Glutamatergic neuron (in vitro differentiated cells): ENCODE results near the gene MED8. TPM values are rescaled to one million over a fixed set of nuclear protein-coding genes. Genes with fewer than 3 reads are reported as not detected.
"Not testable (repeated sequence)": the region's sequence is repeated elsewhere in the genome, so short reads cannot be mapped to it uniquely, and the experiment has no call there.

Experiments
- DNase-seq: peaks from one replicate; pipeline ENCODE4 v3.0.0; 2022
- H3K27ac Mint-ChIP-seq: one replicate; pipeline ENCODE4 v1.8.0; 2020; ENCODE audit warnings: mild to moderate bottlenecking, mixed read lengths, inconsistent platforms; ENCODE audit not compliant: unreplicated experiment
- H3K27me3 Mint-ChIP-seq: one replicate; pipeline ENCODE4 v1.8.0; 2020; ENCODE audit warnings: mild to moderate bottlenecking, moderate library complexity, mixed read lengths, inconsistent platforms; ENCODE audit not compliant: unreplicated experiment
- H3K36me3 Mint-ChIP-seq: one replicate; pipeline ENCODE4 v1.8.0; 2020; ENCODE audit warnings: mild to moderate bottlenecking, mixed read lengths, inconsistent platforms; ENCODE audit not compliant: unreplicated experiment
- H3K4me1 Mint-ChIP-seq: one replicate; pipeline ENCODE4 v1.8.0; 2020; ENCODE audit warnings: mild to moderate bottlenecking, low read depth, mixed read lengths, inconsistent platforms; ENCODE audit not compliant: unreplicated experiment
- H3K4me3 Mint-ChIP-seq: one replicate; pipeline ENCODE4 v1.8.0; 2020; ENCODE audit warnings: mild to moderate bottlenecking, mixed read lengths, inconsistent platforms; ENCODE audit not compliant: unreplicated experiment
- H3K9me3 Mint-ChIP-seq: one replicate; pipeline ENCODE4 v1.8.0; 2020; ENCODE audit warnings: mild to moderate bottlenecking, moderate library complexity, mixed read lengths, inconsistent platforms; ENCODE audit not compliant: unreplicated experiment
- CTCF ChIP-seq: fragments of 200-600 bp; sonication (generic); IDR thresholded peaks from one replicate; pipeline ENCODE4 v1.5.0; 2021; ENCODE audit not compliant: partially characterized antibody, unreplicated experiment
- total RNA-seq: library from RNA; stranded (reverse); fragmentation: NEBNext Ultra II Directional; extraction: Animal tissue kit (Norgen Biotek cat#: 25700); gene quantifications from one replicate; pipeline ENCODE4 v1.2.1, GENCODE V29; 2021; ENCODE audit not compliant: unreplicated experiment

Gene MED8
- total RNA-seq, 1 donor from 2014 or later, result 39.1 TPM

GRCh38 chr1:43405219-43405875, 15.7 kb upstream of the MED8 start:
- Mint-ChIP-seq H3K27ac (no peak overlapping the region), H3K27me3 (peaks cover 8% of the 10 kb centered on the region), H3K4me1 (no peaks in the 10 kb centered on the region), H3K4me3 (no peak overlapping the region), H3K36me3 (peaks cover 15% of the 10 kb centered on the region), H3K9me3 (peaks cover 3% of the 10 kb centered on the region)
- DNase-seq, result no peak
- TF ChIP-seq CTCF, result no peak

GRCh38 chr1:43404353-43404752, 14.8 kb upstream of the MED8 start:
- H3K9me3 Mint-ChIP-seq, result peaks cover 3% of the 10 kb centered on the region
- TF ChIP-seq CTCF, result no peak
- no peaks in the 10 kb centered on the region for H3K4me1 Mint-ChIP-seq
- H3K27ac Mint-ChIP-seq, result no peak overlapping the region
- H3K36me3 Mint-ChIP-seq, result peaks cover 15% of the 10 kb centered on the region
- H3K27me3 Mint-ChIP-seq, result peaks cover 6% of the 10 kb centered on the region
- H3K4me3 Mint-ChIP-seq, result no peak overlapping the region
- no peak for DNase-seq

- Mint-ChIP-seq H3K4me1 (no peaks in the 10 kb centered on the region), H3K4me3 (no peak overlapping the region), H3K27me3 (peaks cover 6% of the 10 kb centered on the region), H3K36me3 (peaks cover 5% of the 10 kb centered on the region), H3K27ac (no peak overlapping the region), H3K9me3 (peaks cover 3% of the 10 kb centered on the region)
- TF ChIP-seq CTCF, result no peak
- DNase-seq, result no peak
Measured at GRCh38 chr1:43402089-43402865, 12.7 kb upstream of the MED8 start.

GRCh38 chr1:43400441-43400840, 10.8 kb upstream of the MED8 start:
- H3K36me3 Mint-ChIP-seq, H3K4me1 Mint-ChIP-seq, H3K9me3 Mint-ChIP-seq: not testable (repeated sequence)

GRCh38 chr1:43398227-43398626, 8.6 kb upstream of the MED8 start:
- Mint-ChIP-seq H3K27ac (no peak overlapping the region), H3K36me3 (no peaks in the 10 kb centered on the region), H3K4me3 (no peak overlapping the region), H3K9me3 (no peaks in the 10 kb centered on the region), H3K27me3 (peaks cover 3% of the 10 kb centered on the region), H3K4me1 (no peaks in the 10 kb centered on the region)
- TF ChIP-seq CTCF, result no peak
- DNase-seq, result no peak

More at GRCh38 chr1:43400441-43400840, 10.8 kb upstream of the MED8 start:
- not testable (repeated sequence) for H3K4me3 Mint-ChIP-seq, H3K27ac Mint-ChIP-seq, DNase-seq, H3K27me3 Mint-ChIP-seq
